ENCODE results near the gene NRG3. TPM values are rescaled to one million over a fixed set of nuclear protein-coding genes. Genes with fewer than 3 reads are reported as not detected.

NRG3 gene
- total RNA-seq, 4 donors from 2014 or later: 0.20 to 1.1 (median 0.84) TPM; not detected in 1

GRCh38 chr10:82256275-82256674 is 381.3 kb downstream of the NRG3 start:
- 72 to 91% methylated on average over 3 of the region's 3 CpGs for WGBS, 2 donors
- no peak for TF ChIP-seq CTCF (IDR thresholded peaks at IDR 0.05)
- no peak for TF ChIP-seq EP300 (IDR thresholded peaks at IDR 0.05)
- TF ChIP-seq POLR2A (IDR thresholded peaks at IDR 0.05): no peak
- DNase-seq (ENCODE audit: low spot score in 2 of 2): no peak

GRCh38 chr10:82266438-82266837 is 391.4 kb downstream of the NRG3 start:
- TF ChIP-seq POLR2A (IDR thresholded peaks at IDR 0.05): no peak
- no peak for TF ChIP-seq CTCF (IDR thresholded peaks at IDR 0.05)
- TF ChIP-seq EP300 (IDR thresholded peaks at IDR 0.05): no peak
- Histone ChIP-seq H3K4me3 (no peak overlapping the region), H3K27ac (no peak overlapping the region), H3K36me3 (no peaks in the 10 kb centered on the region), H3K9me3 (no peaks in the 10 kb centered on the region), H3K27me3 (no peaks in the 10 kb centered on the region), H3K4me1 (no peaks in the 10 kb centered on the region)
- no peak for DNase-seq (ENCODE audit: low spot score in 2 of 2)
- 61 to 71% methylated on average over 1 of the region's 1 CpG for WGBS, 2 donors

More at GRCh38 chr10:82256275-82256674, 381.3 kb downstream of the NRG3 start:
- Histone ChIP-seq H3K36me3 (no peaks in the 10 kb centered on the region), H3K27me3 (no peaks in the 10 kb centered on the region), H3K27ac (no peak overlapping the region), H3K4me3 (no peak overlapping the region), H3K4me1 (no peaks in the 10 kb centered on the region), H3K9me3 (no peaks in the 10 kb centered on the region)

GRCh38 chr10:82267014-82267413 is 392.0 kb downstream of the NRG3 start:
- no peaks in the 10 kb centered on the region for H3K4me1 ChIP-seq
- H3K4me3 ChIP-seq: no peak overlapping the region
- H3K27me3 ChIP-seq: no peaks in the 10 kb centered on the region
- H3K9me3 ChIP-seq: no peaks in the 10 kb centered on the region
- no peak for DNase-seq (ENCODE audit: low spot score in 2 of 2)
- H3K36me3 ChIP-seq: no peaks in the 10 kb centered on the region
- 77 to 88% methylated on average over 2 of the region's 2 CpGs for WGBS, 2 donors
- H3K27ac ChIP-seq: no peak overlapping the region
- TF ChIP-seq POLR2A (IDR thresholded peaks at IDR 0.05) (no peak), CTCF (IDR thresholded peaks at IDR 0.05) (no peak), EP300 (IDR thresholded peaks at IDR 0.05) (no peak)

- H3K27me3 ChIP-seq: no peaks in the 10 kb centered on the region
- no peaks in the 10 kb centered on the region for H3K9me3 ChIP-seq
- TF ChIP-seq CTCF (IDR thresholded peaks at IDR 0.05) (no peak), POLR2A (IDR thresholded peaks at IDR 0.05) (no peak), EP300 (IDR thresholded peaks at IDR 0.05) (no peak)
- WGBS, 2 donors: 81 to 82% methylated on average over 2 of the region's 2 CpGs
- no peak overlapping the region for H3K27ac ChIP-seq
- no peak for DNase-seq (ENCODE audit: low spot score in 2 of 2)
- no peak overlapping the region for H3K4me3 ChIP-seq
- no peaks in the 10 kb centered on the region for H3K36me3 ChIP-seq
- no peaks in the 10 kb centered on the region for H3K4me1 ChIP-seq
These were observed 392.5 kb downstream of the NRG3 start for GRCh38 chr10:82267465-82267864.

GRCh38 chr10:82267960-82268359 is 393.0 kb downstream of the NRG3 start:
- Histone ChIP-seq H3K36me3 (no peaks in the 10 kb centered on the region), H3K27me3 (no peaks in the 10 kb centered on the region), H3K9me3 (no peaks in the 10 kb centered on the region), H3K4me3 (no peak overlapping the region), H3K4me1 (no peaks in the 10 kb centered on the region), H3K27ac (no peak overlapping the region)
- DNase-seq (ENCODE audit: low spot score in 2 of 2): no peak
- WGBS, 2 donors: 68 to 75% methylated on average over 2 of the region's 2 CpGs
- TF ChIP-seq EP300 (IDR thresholded peaks at IDR 0.05) (no peak), POLR2A (IDR thresholded peaks at IDR 0.05) (no peak), CTCF (IDR thresholded peaks at IDR 0.05) (no peak)

Data from tibial nerve (tissue), 4 donors.